AG10803 (cell line): ENCODE data around the gene LGALS7.

Source experiments
- DNase-seq: peaks from one replicate; pipeline ENCODE4 v3.0.0; 2010; ENCODE audit warnings: low read depth
- H3K4me3 ChIP-seq: 2 replicates; pipeline ENCODE4 v1.5.1; 2011; ENCODE audit warnings: mild to moderate bottlenecking, low read length, control low read depth
- CTCF ChIP-seq: conservative IDR thresholded peaks from 2 replicates; pipeline ENCODE4 v1.5.1; 2011; ENCODE audit warnings: mild to moderate bottlenecking, low read length, control low read depth, inconsistent platforms

The LGALS7 gene

DNA sequence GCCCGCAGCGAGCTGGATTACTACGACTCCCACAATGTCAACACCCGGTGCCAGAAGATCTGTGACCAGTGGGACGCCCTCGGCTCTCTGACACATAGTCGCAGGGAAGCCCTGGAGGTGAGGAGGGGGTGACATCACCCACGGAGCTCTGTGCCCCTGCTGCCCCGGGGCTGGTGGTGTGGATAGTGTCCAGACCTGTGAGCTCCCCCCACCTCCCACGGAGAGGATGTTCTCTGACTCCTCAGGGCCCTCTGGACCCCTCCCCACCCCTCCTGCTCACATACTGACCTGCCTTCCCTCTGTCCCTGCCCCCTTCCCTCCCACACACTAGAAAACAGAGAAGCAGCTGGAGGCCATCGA is 49.7 kb downstream of the LGALS7 start:
- no peak overlapping the region for H3K4me3 ChIP-seq
- no peak for TF ChIP-seq CTCF
- DNase-seq: no peak

DNA sequence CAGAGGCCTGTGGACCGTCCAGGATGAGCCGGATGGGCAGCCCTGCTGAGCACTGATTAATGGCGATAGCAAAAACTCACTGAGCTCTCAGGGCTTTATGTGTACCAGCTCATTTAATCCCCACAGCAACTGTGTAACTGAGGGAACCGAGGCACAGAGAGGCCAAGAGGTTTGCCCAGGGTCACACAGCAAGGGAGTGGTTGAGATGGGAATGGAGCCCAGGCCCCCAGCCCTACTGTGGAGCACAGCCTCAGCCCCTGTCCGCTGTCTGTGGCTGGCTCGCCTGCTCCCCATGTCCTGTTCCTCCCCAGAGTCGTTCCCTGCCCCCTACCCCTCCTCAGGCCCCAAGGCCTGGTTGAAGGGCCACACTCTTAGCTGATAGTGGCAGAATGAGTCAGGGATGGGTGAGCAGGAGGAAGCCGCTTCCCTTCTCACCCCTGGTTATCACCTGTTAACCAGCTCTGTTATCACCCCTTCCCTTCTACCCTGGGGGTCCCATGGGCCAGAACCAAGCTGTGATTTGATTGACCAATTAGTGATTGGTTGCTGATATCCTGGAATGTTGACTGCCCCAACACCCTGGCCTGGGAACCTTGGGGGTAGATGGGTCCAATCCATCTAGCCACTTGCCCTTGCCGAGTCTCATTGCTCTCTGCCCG is 50.2 kb downstream of the LGALS7 start:
- no peak overlapping the region for H3K4me3 ChIP-seq
- no peak for DNase-seq
- TF ChIP-seq CTCF: no peak

- H3K4me3 ChIP-seq: no peak overlapping the region
- no peak for DNase-seq
- no peak for TF ChIP-seq CTCF
These were observed 51.1 kb downstream of the LGALS7 start for GRCh38 chr19:38721979-38722773.

- no peak overlapping the region for H3K4me3 ChIP-seq
- no peak for DNase-seq
- TF ChIP-seq CTCF: no peak
These were observed 51.8 kb downstream of the LGALS7 start for GRCh38 chr19:38721496-38721895.
